Fibroblast of lung (primary cell): ENCODE results near the gene CNTF. TPM values are rescaled to one million over a fixed set of nuclear protein-coding genes. Genes with fewer than 3 reads are reported as not detected.

Source experiments
- DNase-seq, 2 donors: peaks; one replicate each; pipeline versions ENCODE4 v3.0.0 to v3.0.0-alpha.2; 2010; ENCODE audit warnings: low read depth in 2 of 2
- H2AFZ ChIP-seq: 2 replicates; pipeline ENCODE4 v1.5.1; 2012; ENCODE audit warnings: low read length, control low read depth, inconsistent platforms
- H3K27ac ChIP-seq: 2 replicates; pipeline ENCODE4 v1.5.1; 2011; ENCODE audit warnings: low read length, control low read depth; ENCODE audit not compliant: insufficient read depth
- H3K27me3 ChIP-seq: 2 replicates; pipeline ENCODE4 v1.5.1; 2011; ENCODE audit warnings: mild to moderate bottlenecking, low read length; ENCODE audit not compliant: control insufficient read depth, insufficient read depth
- H3K36me3 ChIP-seq: 2 replicates; pipeline ENCODE4 v1.5.1; 2011; ENCODE audit warnings: low read length; ENCODE audit not compliant: control insufficient read depth, insufficient read depth
- H3K4me1 ChIP-seq: 2 replicates; pipeline ENCODE4 v1.5.1; 2011; ENCODE audit warnings: low read length; ENCODE audit not compliant: control insufficient read depth, insufficient read depth; ENCODE audit errors: extremely low read depth
- H3K4me2 ChIP-seq: 2 replicates; pipeline ENCODE4 v1.5.1; 2011; ENCODE audit warnings: low read length, control low read depth; ENCODE audit not compliant: insufficient read depth; ENCODE audit errors: extremely low read depth
- H3K4me3 ChIP-seq, 4 experiments: fragments of 200-600 bp in 1 of 4; sonication (generic) in 1 of 4; replicated peaks in 1 of 4; 2 replicates each; pipeline ENCODE4 v1.5.1; 2011 to 2016; ENCODE audit warnings: low read length in 4 of 4, low read depth in 3 of 4, mild to moderate bottlenecking in 3 of 4, control low read depth in 2 of 4, inconsistent platforms in 1 of 4, mixed read lengths in 1 of 4; ENCODE audit not compliant: insufficient read depth in 1 of 4; ENCODE audit errors: control extremely low read depth in 1 of 4
- H3K79me2 ChIP-seq: 2 replicates; pipeline ENCODE4 v1.5.1; 2012; ENCODE audit warnings: mild to moderate bottlenecking, low read length, inconsistent platforms; ENCODE audit not compliant: control insufficient read depth, insufficient read depth
- H3K9ac ChIP-seq: 2 replicates; pipeline ENCODE4 v1.5.1; 2011; ENCODE audit warnings: mild to moderate bottlenecking, low read length, control low read depth; ENCODE audit not compliant: insufficient read depth
- H3K9me3 ChIP-seq: 2 replicates; pipeline ENCODE4 v1.5.1; 2012; ENCODE audit warnings: low read depth, low read length; ENCODE audit not compliant: control insufficient read depth, insufficient read depth
- H4K20me1 ChIP-seq: 2 replicates; pipeline ENCODE4 v1.5.1; 2011; ENCODE audit warnings: low read length; ENCODE audit not compliant: control insufficient read depth, insufficient read depth; ENCODE audit errors: extremely low read depth
- CTCF ChIP-seq, 2 donors: IDR thresholded peaks in 1 of 2; conservative IDR thresholded peaks in 1 of 2; 1 replicate in 1 of 2; 2 replicates in 1 of 2; pipeline ENCODE4 v1.5.1; 2011 to 2012; ENCODE audit warnings: low read length in 2 of 2, control low read depth in 1 of 2, inconsistent platforms in 1 of 2, low read depth in 1 of 2, mild to moderate bottlenecking in 1 of 2
- EZH2 ChIP-seq: IDR thresholded peaks from 2 replicates; pipeline ENCODE4 v1.5.1; 2012; ENCODE audit warnings: low read length, control low read depth, mild to moderate bottlenecking; ENCODE audit errors: missing control alignments
- polyA plus RNA-seq, 2 donors: library from polyadenylated mRNA; depleted of rRNA in 1 of 2; stranded (reverse) in 1 of 2; unstranded in 1 of 2; fragments of >200 nt; gene quantifications; 2 replicates each; pipeline ENCODE4 v1.2.1, GENCODE V29; 2011 to 2012; ENCODE audit warnings: missing spikeins in 1 of 2
- total RNA-seq: library from RNA; depleted of rRNA; stranded (reverse); fragments of >200 nt; gene quantifications from 2 replicates; pipeline ENCODE4 v1.2.1, GENCODE V29; 2014

CNTF gene
- total and polyA plus RNA-seq, 2 donors (not counting 1 experiment from before 2014, with no cell fraction given) = 0.73 to 1.2 TPM

- no peak overlapping the region for H3K4me2 ChIP-seq
- no peak overlapping the region for H3K27ac ChIP-seq
- DNase-seq = no peak
- H4K20me1 ChIP-seq = no peaks in the 10 kb centered on the region
- H2AFZ ChIP-seq = no peak overlapping the region
- no peak overlapping the region for H3K9ac ChIP-seq
- no peak overlapping the region for H3K4me3 ChIP-seq
- no peak for TF ChIP-seq EZH2
- TF ChIP-seq CTCF (conservative IDR thresholded peaks at IDR 0.05 in 1 of 2, IDR thresholded peaks at IDR 0.05 in 1 of 2; ENCODE audit: low read depth in 1 of 2, low read length in 2 of 2) = no peak
- no peaks in the 10 kb centered on the region for H3K36me3 ChIP-seq
- H3K79me2 ChIP-seq = no peaks in the 10 kb centered on the region
- H3K4me1 ChIP-seq = no peaks in the 10 kb centered on the region
- H3K9me3 ChIP-seq = no peaks in the 10 kb centered on the region
- no peaks in the 10 kb centered on the region for H3K27me3 ChIP-seq
Measured at GRCh38 chr11:58645854-58646253, 23.4 kb downstream of the CNTF start.

- Histone ChIP-seq H2AFZ (no peak overlapping the region), H3K9ac (no peak overlapping the region), H3K27me3 (no peaks in the 10 kb centered on the region), H3K4me3 (no peak overlapping the region), H4K20me1 (no peaks in the 10 kb centered on the region), H3K4me2 (no peak overlapping the region), H3K79me2 (no peaks in the 10 kb centered on the region), H3K9me3 (no peaks in the 10 kb centered on the region), H3K27ac (no peak overlapping the region), H3K4me1 (no peaks in the 10 kb centered on the region), H3K36me3 (no peaks in the 10 kb centered on the region)
- DNase-seq = no peak
- TF ChIP-seq EZH2 (no peak), CTCF (conservative IDR thresholded peaks at IDR 0.05 in 1 of 2, IDR thresholded peaks at IDR 0.05 in 1 of 2; ENCODE audit: low read depth in 1 of 2, low read length in 2 of 2) (no peak)
Measured at GRCh38 chr11:58647141-58647699, 24.8 kb downstream of the CNTF start.

GRCh38 chr11:58647866-58648265 lies 25.4 kb downstream of the CNTF start:
- no peak overlapping the region for H3K27ac ChIP-seq
- H3K4me3 ChIP-seq = no peak overlapping the region
- no peaks in the 10 kb centered on the region for H3K9me3 ChIP-seq
- no peak overlapping the region for H2AFZ ChIP-seq
- H3K36me3 ChIP-seq = no peaks in the 10 kb centered on the region
- H3K9ac ChIP-seq = no peak overlapping the region
- H3K27me3 ChIP-seq = no peaks in the 10 kb centered on the region
- H3K4me1 ChIP-seq = no peaks in the 10 kb centered on the region
- H4K20me1 ChIP-seq = no peaks in the 10 kb centered on the region
- no peak overlapping the region for H3K4me2 ChIP-seq
- DNase-seq = no peak
- TF ChIP-seq EZH2 (no peak), CTCF (conservative IDR thresholded peaks at IDR 0.05 in 1 of 2, IDR thresholded peaks at IDR 0.05 in 1 of 2; ENCODE audit: low read depth in 1 of 2, low read length in 2 of 2) (no peak)
- H3K79me2 ChIP-seq = no peaks in the 10 kb centered on the region
